ENCODE results near the gene KDM4B. TPM values are rescaled to one million over a fixed set of nuclear protein-coding genes. Genes with fewer than 3 reads are reported as not detected.

Gene KDM4B
- total and polyA plus RNA-seq, 2 donors (not counting 1 experiment from before 2014, with no cell fraction given): 6.4 to 14.4 TPM

- no peaks in the 10 kb centered on the region for H3K79me2 ChIP-seq (ENCODE audit: control insufficient read depth, insufficient read depth, low read length)
- H4K20me1 ChIP-seq (ENCODE audit: control insufficient read depth, extremely low read depth, insufficient read depth, low read length): no peaks in the 10 kb centered on the region
- DNase-seq (ENCODE audit: low read depth in 2 of 2): no peak
- H3K4me3 ChIP-seq (replicated peaks in 1 of 4; ENCODE audit: control extremely low read depth in 1 of 4, insufficient read depth in 1 of 4, low read depth in 3 of 4, low read length in 4 of 4): no peak overlapping the region
- H3K36me3 ChIP-seq (ENCODE audit: control insufficient read depth, insufficient read depth, low read length): peaks cover 6% of the 10 kb centered on the region
- H3K9me3 ChIP-seq (ENCODE audit: control insufficient read depth, insufficient read depth, low read depth, low read length): no peaks in the 10 kb centered on the region
- H3K4me1 ChIP-seq (ENCODE audit: control insufficient read depth, extremely low read depth, insufficient read depth, low read length): no peaks in the 10 kb centered on the region
- H3K27ac ChIP-seq (ENCODE audit: insufficient read depth, low read length): no peak overlapping the region
- H2AFZ ChIP-seq (ENCODE audit: low read length): no peak overlapping the region
- no peaks in the 10 kb centered on the region for H3K27me3 ChIP-seq (ENCODE audit: control insufficient read depth, insufficient read depth, low read length)
- no peak overlapping the region for H3K9ac ChIP-seq (ENCODE audit: insufficient read depth, low read length)
- no peak overlapping the region for H3K4me2 ChIP-seq (ENCODE audit: extremely low read depth, insufficient read depth, low read length)
- no peak for TF ChIP-seq CTCF (conservative IDR thresholded peaks at IDR 0.05 in 1 of 2, IDR thresholded peaks at IDR 0.05 in 1 of 2; ENCODE audit: low read depth in 1 of 2, low read length in 2 of 2)
Measured at GRCh38 chr19:5115351-5115750, 146.4 kb downstream of the KDM4B start.

DNA sequence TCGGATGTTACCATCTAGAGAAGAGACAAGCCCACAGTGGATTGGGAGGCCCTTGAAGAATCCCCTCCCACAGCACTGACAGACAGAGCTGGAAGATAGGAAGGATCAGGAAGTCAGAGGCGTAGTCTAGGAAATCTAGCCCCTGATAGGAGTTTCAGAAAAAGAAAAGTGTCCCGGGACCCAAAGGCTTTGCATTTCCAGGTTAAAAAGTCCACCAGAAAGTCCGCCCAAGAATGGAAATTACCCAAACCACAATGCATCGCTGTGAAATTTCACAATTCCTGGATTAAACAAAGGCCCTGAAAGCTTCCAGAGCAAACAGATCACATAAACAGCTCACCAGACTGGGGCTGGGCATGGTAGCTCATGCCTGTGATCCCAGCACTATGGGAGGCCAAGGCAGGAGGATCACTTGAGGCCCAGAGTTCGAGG lies 146.9 kb downstream of the KDM4B start:
- H3K27me3 ChIP-seq (ENCODE audit: control insufficient read depth, insufficient read depth, low read length): no peaks in the 10 kb centered on the region
- H3K27ac ChIP-seq (ENCODE audit: insufficient read depth, low read length): no peak overlapping the region
- no peaks in the 10 kb centered on the region for H3K79me2 ChIP-seq (ENCODE audit: control insufficient read depth, insufficient read depth, low read length)
- TF ChIP-seq EZH2 (IDR thresholded peaks at IDR 0.05; ENCODE audit: low read length, missing control alignments): no peak
- TF ChIP-seq CTCF (conservative IDR thresholded peaks at IDR 0.05 in 1 of 2, IDR thresholded peaks at IDR 0.05 in 1 of 2; ENCODE audit: low read depth in 1 of 2, low read length in 2 of 2): no peak
- H3K9me3 ChIP-seq (ENCODE audit: control insufficient read depth, insufficient read depth, low read depth, low read length): no peaks in the 10 kb centered on the region
- H3K4me2 ChIP-seq (ENCODE audit: extremely low read depth, insufficient read depth, low read length): no peak overlapping the region
- H3K4me3 ChIP-seq (replicated peaks in 1 of 4; ENCODE audit: control extremely low read depth in 1 of 4, insufficient read depth in 1 of 4, low read depth in 3 of 4, low read length in 4 of 4): no peak overlapping the region
- H3K36me3 ChIP-seq (ENCODE audit: control insufficient read depth, insufficient read depth, low read length): peaks cover 7% of the 10 kb centered on the region
- H3K9ac ChIP-seq (ENCODE audit: insufficient read depth, low read length): no peak overlapping the region
- no peaks in the 10 kb centered on the region for H3K4me1 ChIP-seq (ENCODE audit: control insufficient read depth, extremely low read depth, insufficient read depth, low read length)
- peak; percentile 23 to 76 for DNase-seq (ENCODE audit: low read depth in 2 of 2)
- no peak overlapping the region for H2AFZ ChIP-seq (ENCODE audit: low read length)
- H4K20me1 ChIP-seq (ENCODE audit: control insufficient read depth, extremely low read depth, insufficient read depth, low read length): no peaks in the 10 kb centered on the region

DNA sequence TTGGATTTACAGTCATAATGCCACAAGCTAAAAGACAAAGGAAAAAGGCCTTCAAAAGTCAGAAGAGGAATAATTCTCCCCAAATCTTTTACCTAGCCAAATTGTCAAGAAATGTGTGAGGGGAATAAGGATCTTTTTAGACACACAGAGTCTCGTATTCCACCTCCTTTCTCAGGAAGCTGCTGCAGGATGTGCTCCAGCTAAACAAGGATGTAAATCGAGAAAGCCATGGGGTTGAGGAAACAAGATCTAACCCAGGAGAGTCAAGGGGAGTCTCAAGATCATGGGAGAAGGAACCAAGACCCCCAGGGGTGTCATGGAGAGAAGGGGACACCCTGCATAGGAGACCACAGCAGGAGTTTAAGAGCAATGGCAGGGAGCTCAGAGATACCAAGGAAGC lies 147.4 kb downstream of the KDM4B start:
- TF ChIP-seq CTCF (conservative IDR thresholded peaks at IDR 0.05 in 1 of 2, IDR thresholded peaks at IDR 0.05 in 1 of 2; ENCODE audit: low read depth in 1 of 2, low read length in 2 of 2) (no peak), EZH2 (IDR thresholded peaks at IDR 0.05; ENCODE audit: low read length, missing control alignments) (no peak)
- H3K27ac ChIP-seq (ENCODE audit: insufficient read depth, low read length): no peak overlapping the region
- no peak overlapping the region for H3K4me2 ChIP-seq (ENCODE audit: extremely low read depth, insufficient read depth, low read length)

More for the DNA sequence above, 147.4 kb downstream of the KDM4B start:
- no peaks in the 10 kb centered on the region for H4K20me1 ChIP-seq (ENCODE audit: control insufficient read depth, extremely low read depth, insufficient read depth, low read length)
- H3K9me3 ChIP-seq (ENCODE audit: control insufficient read depth, insufficient read depth, low read depth, low read length): no peaks in the 10 kb centered on the region
- no peaks in the 10 kb centered on the region for H3K4me1 ChIP-seq (ENCODE audit: control insufficient read depth, extremely low read depth, insufficient read depth, low read length)
- no peak for DNase-seq (ENCODE audit: low read depth in 2 of 2)
- no peaks in the 10 kb centered on the region for H3K27me3 ChIP-seq (ENCODE audit: control insufficient read depth, insufficient read depth, low read length)
- H3K79me2 ChIP-seq (ENCODE audit: control insufficient read depth, insufficient read depth, low read length): no peaks in the 10 kb centered on the region
- H2AFZ ChIP-seq (ENCODE audit: low read length): no peak overlapping the region
- no peak overlapping the region for H3K4me3 ChIP-seq (replicated peaks in 1 of 4; ENCODE audit: control extremely low read depth in 1 of 4, insufficient read depth in 1 of 4, low read depth in 3 of 4, low read length in 4 of 4)
- peaks cover 10% of the 10 kb centered on the region for H3K36me3 ChIP-seq (ENCODE audit: control insufficient read depth, insufficient read depth, low read length)
- no peak overlapping the region for H3K9ac ChIP-seq (ENCODE audit: insufficient read depth, low read length)
